Endothelial cell (in vitro differentiated cells): Measurements from ENCODE around the gene SP110. TPM values are rescaled to one million over a fixed set of nuclear protein-coding genes. Genes with fewer than 3 reads are reported as not detected.

ENCODE experiments used
- DNase-seq: peaks from one replicate; pipeline ENCODE4 v3.0.0; 2021; ENCODE audit warnings: low spot score
- H3K27ac Mint-ChIP-seq: one replicate; pipeline ENCODE4 v1.8.0; 2021; ENCODE audit warnings: mixed read lengths, inconsistent platforms; ENCODE audit not compliant: unreplicated experiment
- H3K27me3 Mint-ChIP-seq: one replicate; pipeline ENCODE4 v1.8.0; 2021; ENCODE audit warnings: mild to moderate bottlenecking, moderate library complexity, mixed read lengths, inconsistent platforms; ENCODE audit not compliant: unreplicated experiment
- H3K36me3 Mint-ChIP-seq: one replicate; pipeline ENCODE4 v1.8.0; 2021; ENCODE audit warnings: mild to moderate bottlenecking, low read depth, mixed read lengths, inconsistent platforms; ENCODE audit not compliant: unreplicated experiment
- H3K4me1 Mint-ChIP-seq: one replicate; pipeline ENCODE4 v1.8.0; 2021; ENCODE audit warnings: mild to moderate bottlenecking, mixed read lengths, inconsistent platforms; ENCODE audit not compliant: unreplicated experiment
- H3K4me3 Mint-ChIP-seq: one replicate; pipeline ENCODE4 v1.8.0; 2021; ENCODE audit warnings: mild to moderate bottlenecking, mixed read lengths, inconsistent platforms; ENCODE audit not compliant: unreplicated experiment
- H3K9me3 Mint-ChIP-seq: one replicate; pipeline ENCODE4 v1.8.0; 2021; ENCODE audit warnings: mixed read lengths, inconsistent platforms; ENCODE audit not compliant: unreplicated experiment
- total RNA-seq: library from RNA; stranded (reverse); fragmentation: NEBNext Ultra II Directional; extraction: Animal tissue kit (Norgen Biotek cat#: 25700); gene quantifications from one replicate; pipeline ENCODE4 v1.2.1, GENCODE V29; 2021; ENCODE audit not compliant: unreplicated experiment
- TF ChIP-seq, protein P1 (sequence below): fragments of 200-600 bp; sonication (generic); IDR thresholded peaks from one replicate; pipeline ENCODE4 v1.5.0; 2021; ENCODE audit warnings: antibody characterized with exemption; ENCODE audit not compliant: unreplicated experiment

SP110 gene
- total RNA-seq, 1 donor from 2014 or later = 5.3 TPM

DNA sequence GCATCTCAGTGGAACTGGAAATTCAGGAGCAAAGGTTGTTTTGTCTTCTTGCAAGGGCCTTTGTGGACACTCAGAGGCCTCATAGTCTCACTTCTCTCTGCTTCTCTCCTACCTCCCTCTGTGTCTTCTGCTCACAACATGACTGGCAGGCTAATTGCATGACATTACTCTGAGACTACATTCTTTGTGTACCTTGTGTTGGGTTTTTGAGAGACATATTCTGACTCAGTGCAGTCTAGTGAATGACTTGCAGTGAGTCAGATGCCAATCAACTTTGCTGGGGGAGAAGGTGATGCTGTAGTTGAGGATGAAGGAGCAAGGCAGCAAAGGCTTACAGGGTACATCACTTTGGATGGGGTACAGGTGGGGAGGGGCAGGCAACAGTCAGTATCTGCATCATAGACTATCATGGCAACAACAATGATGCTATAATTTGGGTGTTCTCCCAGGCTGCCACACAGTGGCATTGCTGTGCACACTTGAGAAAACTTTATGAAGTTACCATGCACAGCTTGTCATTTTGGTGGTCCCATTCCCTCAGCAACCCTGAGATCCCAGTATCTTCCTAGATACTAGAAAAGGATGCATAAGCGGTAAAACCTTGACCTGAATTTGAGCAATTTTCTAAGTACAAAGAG, 81.8 kb downstream of the SP110 start:
- no peak for DNase-seq
- no peak overlapping the region for H3K27ac Mint-ChIP-seq
- peaks cover 7% of the 10 kb centered on the region for H3K36me3 Mint-ChIP-seq
- TF ChIP-seq, protein P1, sequence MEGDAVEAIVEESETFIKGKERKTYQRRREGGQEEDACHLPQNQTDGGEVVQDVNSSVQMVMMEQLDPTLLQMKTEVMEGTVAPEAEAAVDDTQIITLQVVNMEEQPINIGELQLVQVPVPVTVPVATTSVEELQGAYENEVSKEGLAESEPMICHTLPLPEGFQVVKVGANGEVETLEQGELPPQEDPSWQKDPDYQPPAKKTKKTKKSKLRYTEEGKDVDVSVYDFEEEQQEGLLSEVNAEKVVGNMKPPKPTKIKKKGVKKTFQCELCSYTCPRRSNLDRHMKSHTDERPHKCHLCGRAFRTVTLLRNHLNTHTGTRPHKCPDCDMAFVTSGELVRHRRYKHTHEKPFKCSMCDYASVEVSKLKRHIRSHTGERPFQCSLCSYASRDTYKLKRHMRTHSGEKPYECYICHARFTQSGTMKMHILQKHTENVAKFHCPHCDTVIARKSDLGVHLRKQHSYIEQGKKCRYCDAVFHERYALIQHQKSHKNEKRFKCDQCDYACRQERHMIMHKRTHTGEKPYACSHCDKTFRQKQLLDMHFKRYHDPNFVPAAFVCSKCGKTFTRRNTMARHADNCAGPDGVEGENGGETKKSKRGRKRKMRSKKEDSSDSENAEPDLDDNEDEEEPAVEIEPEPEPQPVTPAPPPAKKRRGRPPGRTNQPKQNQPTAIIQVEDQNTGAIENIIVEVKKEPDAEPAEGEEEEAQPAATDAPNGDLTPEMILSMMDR = no peak
- H3K4me3 Mint-ChIP-seq = no peak overlapping the region
- H3K4me1 Mint-ChIP-seq = no peaks in the 10 kb centered on the region
- no peaks in the 10 kb centered on the region for H3K27me3 Mint-ChIP-seq
- peaks cover 9% of the 10 kb centered on the region for H3K9me3 Mint-ChIP-seq

DNA sequence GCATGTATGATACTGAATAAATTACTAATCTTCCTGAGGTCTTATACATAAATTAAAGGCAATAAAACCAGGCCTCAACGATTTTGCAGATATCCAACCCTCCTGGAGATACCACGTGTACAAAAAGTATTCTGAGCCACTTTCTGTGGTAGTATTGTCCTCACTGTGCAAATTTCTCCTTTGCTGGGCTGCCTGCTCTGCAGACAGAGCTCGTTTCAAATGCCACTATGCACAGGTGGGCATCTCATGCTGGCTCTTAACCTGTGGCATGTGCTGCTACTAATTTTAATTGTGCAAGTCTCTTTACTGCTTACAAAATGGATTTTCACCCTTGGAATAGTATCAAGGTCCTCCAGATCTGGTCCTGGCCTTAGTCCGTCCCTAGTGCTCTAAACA, 84.7 kb downstream of the SP110 start:
- no peak for DNase-seq
- no peak overlapping the region for H3K4me3 Mint-ChIP-seq
- TF ChIP-seq, protein P1 = no peak
- no peaks in the 10 kb centered on the region for H3K27me3 Mint-ChIP-seq
- peaks cover 2% of the 10 kb centered on the region for H3K36me3 Mint-ChIP-seq
- peaks cover 2% of the 10 kb centered on the region for H3K9me3 Mint-ChIP-seq
- no peak overlapping the region for H3K27ac Mint-ChIP-seq
- H3K4me1 Mint-ChIP-seq = peaks cover 4% of the 10 kb centered on the region

DNA sequence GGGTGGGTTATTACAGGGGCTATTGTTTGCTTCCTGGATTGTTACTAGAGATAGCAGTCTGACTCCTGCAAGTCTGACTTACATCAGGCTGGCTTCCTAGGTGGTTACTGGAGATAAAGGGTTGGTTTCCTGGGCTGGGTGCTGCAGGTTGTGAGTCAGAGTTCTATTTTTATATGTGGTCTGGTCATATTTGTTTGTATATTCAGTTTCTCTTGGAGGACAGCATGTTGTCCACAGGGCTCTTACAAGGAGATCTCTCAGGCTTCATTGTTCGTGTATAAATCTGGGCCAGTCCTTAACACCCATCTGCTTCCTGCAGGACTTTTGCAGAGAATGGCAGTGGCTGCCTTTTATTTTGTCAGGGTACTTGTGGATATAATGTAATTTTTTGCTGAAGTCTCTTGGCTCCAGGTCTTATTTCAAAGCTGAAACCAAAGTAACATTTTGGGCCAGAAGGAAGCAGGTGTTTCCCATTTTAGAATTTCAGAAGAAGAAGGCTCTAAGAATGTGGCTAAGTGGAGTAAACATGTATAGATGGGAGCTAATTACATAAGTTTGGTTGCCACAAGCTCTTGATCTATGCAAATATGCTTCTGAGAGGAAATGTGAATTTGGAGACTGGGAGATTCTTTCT, 85.2 kb downstream of the SP110 start:
- no peaks in the 10 kb centered on the region for H3K36me3 Mint-ChIP-seq
- H3K4me3 Mint-ChIP-seq = no peak overlapping the region
- H3K27ac Mint-ChIP-seq = no peak overlapping the region
- TF ChIP-seq, protein P1 = no peak
- no peaks in the 10 kb centered on the region for H3K27me3 Mint-ChIP-seq
- no peak for DNase-seq
- H3K4me1 Mint-ChIP-seq = peaks cover 4% of the 10 kb centered on the region
- no peaks in the 10 kb centered on the region for H3K9me3 Mint-ChIP-seq

DNA sequence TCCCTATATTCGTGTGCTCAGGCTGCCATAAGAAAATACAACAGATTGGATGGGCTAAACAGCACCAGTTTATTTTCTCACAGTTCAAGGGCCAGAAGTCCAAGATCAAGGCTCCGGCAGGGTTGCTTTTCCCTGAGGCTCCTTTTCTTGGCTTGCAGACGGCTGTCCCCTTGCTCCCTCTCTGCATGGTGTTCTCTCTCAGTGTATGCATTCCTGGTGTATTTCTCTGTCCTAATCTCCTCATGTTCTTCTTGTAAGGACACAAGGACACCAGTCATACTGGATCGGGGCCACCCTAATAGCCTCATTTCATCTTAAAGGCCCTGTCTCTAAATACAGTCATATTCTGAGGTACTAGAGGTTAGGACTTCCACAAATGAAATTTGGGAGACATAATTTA, 88.4 kb downstream of the SP110 start:
- no peak for DNase-seq
- no peaks in the 10 kb centered on the region for H3K36me3 Mint-ChIP-seq
- peaks cover 4% of the 10 kb centered on the region for H3K27me3 Mint-ChIP-seq
- no peaks in the 10 kb centered on the region for H3K9me3 Mint-ChIP-seq
- H3K4me3 Mint-ChIP-seq = no peak overlapping the region
- no peak overlapping the region for H3K27ac Mint-ChIP-seq
- TF ChIP-seq, protein P1 = no peak
- peaks cover 27% of the 10 kb centered on the region for H3K4me1 Mint-ChIP-seq

DNA sequence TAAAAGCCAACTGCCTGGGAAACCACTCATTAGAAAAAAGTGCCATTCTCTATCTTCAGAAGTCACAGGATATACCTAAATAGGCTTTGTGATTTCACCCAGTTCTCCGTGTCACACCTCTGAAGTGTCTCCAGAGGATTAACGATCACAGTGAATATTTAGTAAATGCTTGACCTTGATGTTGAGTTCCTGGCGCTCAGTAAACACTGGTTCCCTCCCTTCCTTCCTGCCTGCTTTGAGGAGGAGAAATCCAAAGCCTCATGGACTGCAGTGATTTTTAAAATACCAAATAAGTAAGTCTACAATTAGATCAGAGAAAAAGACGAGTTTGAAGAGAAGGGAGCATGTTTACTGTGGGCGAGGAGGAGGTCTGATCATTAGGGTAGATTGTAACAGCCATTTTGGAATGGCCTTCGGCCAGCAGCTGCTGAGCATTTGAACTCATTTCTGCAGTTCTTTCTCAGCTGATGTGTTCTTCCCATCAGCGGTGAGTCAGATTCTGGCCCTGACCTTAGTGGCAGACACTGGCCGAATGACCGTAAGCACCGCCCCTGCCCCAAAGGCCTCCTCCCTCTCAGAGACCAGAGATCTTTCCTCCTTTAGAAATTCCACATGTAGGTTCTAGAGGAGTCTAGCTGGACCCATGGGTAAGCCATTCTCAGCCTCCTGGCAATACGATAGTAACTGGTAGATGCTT, 89.0 kb downstream of the SP110 start:
- H3K4me1 Mint-ChIP-seq = peaks cover 28% of the 10 kb centered on the region
- TF ChIP-seq, protein P1 = no peak
- no peak for DNase-seq
- peaks cover 4% of the 10 kb centered on the region for H3K27me3 Mint-ChIP-seq
- no peak overlapping the region for H3K27ac Mint-ChIP-seq
- H3K9me3 Mint-ChIP-seq = no peaks in the 10 kb centered on the region
- H3K4me3 Mint-ChIP-seq = no peak overlapping the region
- no peaks in the 10 kb centered on the region for H3K36me3 Mint-ChIP-seq
